HG02943 (cell line): Measurements from ENCODE around the gene MUC5AC.
"Not testable (repeated sequence)": the region's sequence is repeated elsewhere in the genome, so short reads cannot be mapped to it uniquely, and the experiment has no call there.

Experiments
- ATAC-seq: cut with Tn5 transposase; IDR thresholded peaks from one replicate; pipeline ENCODE4 v1.9.1; 2021; ENCODE audit warnings: mild to moderate bottlenecking, low read depth, moderate library complexity; ENCODE audit not compliant: unreplicated experiment

Gene MUC5AC

GRCh38 chr11:1245717-1246116 is 88.0 kb downstream of the MUC5AC start:
- not testable (repeated sequence) for ATAC-seq

DNA sequence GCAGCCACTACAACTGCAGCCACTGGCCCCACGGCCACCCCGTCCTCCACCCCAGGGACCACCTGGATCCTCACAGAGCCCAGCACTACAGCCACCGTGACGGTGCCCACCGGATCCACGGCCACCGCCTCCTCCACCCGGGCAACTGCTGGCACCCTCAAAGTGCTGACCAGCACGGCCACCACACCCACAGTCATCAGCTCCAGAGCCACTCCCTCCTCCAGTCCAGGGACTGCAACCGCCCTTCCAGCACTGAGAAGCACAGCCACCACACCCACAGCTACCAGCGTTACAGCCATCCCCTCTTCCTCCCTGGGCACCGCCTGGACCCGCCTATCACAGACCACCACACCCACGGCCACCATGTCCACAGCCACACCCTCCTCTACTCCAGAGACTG is 88.5 kb downstream of the MUC5AC start:
- not testable (repeated sequence) for ATAC-seq

DNA sequence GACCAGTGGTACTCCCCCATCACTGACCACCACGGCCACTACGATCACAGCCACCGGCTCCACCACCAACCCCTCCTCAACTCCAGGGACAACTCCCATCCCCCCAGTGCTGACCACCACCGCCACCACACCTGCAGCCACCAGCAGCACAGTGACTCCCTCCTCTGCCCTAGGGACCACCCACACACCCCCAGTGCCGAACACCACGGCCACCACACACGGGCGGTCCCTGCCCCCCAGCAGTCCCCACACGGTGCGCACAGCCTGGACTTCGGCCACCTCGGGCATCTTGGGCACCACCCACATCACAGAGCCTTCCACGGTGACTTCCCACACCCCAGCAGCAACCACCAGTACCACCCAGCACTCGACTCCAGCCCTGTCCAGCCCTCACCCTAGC is 89.3 kb downstream of the MUC5AC start:
- not testable (repeated sequence) for ATAC-seq

DNA sequence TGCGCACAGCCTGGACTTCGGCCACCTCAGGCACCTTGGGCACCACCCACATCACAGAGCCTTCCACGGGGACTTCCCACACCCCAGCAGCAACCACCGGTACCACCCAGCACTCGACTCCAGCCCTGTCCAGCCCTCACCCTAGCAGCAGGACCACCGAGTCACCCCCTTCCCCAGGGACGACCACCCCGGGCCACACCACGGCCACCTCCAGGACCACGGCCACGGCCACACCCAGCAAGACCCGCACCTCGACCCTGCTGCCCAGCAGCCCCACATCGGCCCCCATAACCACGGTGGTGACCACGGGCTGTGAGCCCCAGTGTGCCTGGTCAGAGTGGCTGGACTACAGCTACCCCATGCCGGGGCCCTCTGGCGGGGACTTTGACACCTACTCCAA is 91.2 kb downstream of the MUC5AC start:
- ATAC-seq: not testable (repeated sequence)

- ATAC-seq: not testable (repeated sequence)
Measured at GRCh38 chr11:1250411-1250810, 92.7 kb downstream of the MUC5AC start.
